Adrenal gland (tissue), 5 donors: ENCODE data around the gene ERBB4.

ENCODE experiments used
- CTCF ChIP-seq, 6 experiments: fragments of 450-650 bp in 4 of 6; fragments of 200-600 bp in 2 of 6; sonication (generic) in 1 of 6; IDR thresholded peaks; 1 replicate in 5 of 6; 2 replicates in 1 of 6; pipeline versions ENCODE4 v1.5.1 to v1.8.0; 2016 to 2021; ENCODE audit warnings: antibody characterized with exemption in 6 of 6, mild to moderate bottlenecking in 2 of 6, moderate library complexity in 1 of 6
- POLR2A ChIP-seq, 2 donors: fragments of 450-650 bp; IDR thresholded peaks; one replicate each; pipeline ENCODE4 v1.6.1; 2017; ENCODE audit warnings: antibody characterized with exemption in 2 of 2, mild to moderate bottlenecking in 2 of 2, moderate library complexity in 1 of 2
- donor health status: DM: no; HTN: no; CAD: no.

- no peak for TF ChIP-seq CTCF (IDR thresholded peaks at IDR 0.05)
- TF ChIP-seq POLR2A (IDR thresholded peaks at IDR 0.05): no peak
Observed at GRCh38 chr2:212360068-212360460, 178.5 kb downstream of the ERBB4 start.
